Activated CD4-positive, alpha-beta T cell treated with anti-CD3 and anti-CD28 coated beads, Interleukin-2, amount 10 ng/mL, durations not matched to agents 24 days and 14 days (primary cell): ENCODE measurements around the gene SH2B3. TPM values are rescaled to one million over a fixed set of nuclear protein-coding genes. Genes with fewer than 3 reads are reported as not detected.

ENCODE experiments used
- DNase-seq: peaks from one replicate; pipeline ENCODE4 v3.0.0; 2022
- H3K27ac Mint-ChIP-seq: one replicate; pipeline ENCODE4 v1.8.0; 2022; ENCODE audit warnings: mild to moderate bottlenecking, mixed read lengths
- H3K27me3 Mint-ChIP-seq: one replicate; pipeline ENCODE4 v1.8.0; 2022; ENCODE audit warnings: mixed read lengths
- H3K36me3 Mint-ChIP-seq: one replicate; pipeline ENCODE4 v1.8.0; 2022; ENCODE audit warnings: low read depth, mild to moderate bottlenecking, mixed read lengths
- H3K4me1 Mint-ChIP-seq: one replicate; pipeline ENCODE4 v1.8.0; 2021; ENCODE audit warnings: mixed read lengths
- H3K4me3 Mint-ChIP-seq: one replicate; pipeline ENCODE4 v1.8.0; 2022; ENCODE audit warnings: mild to moderate bottlenecking, moderate library complexity, mixed read lengths
- H3K9me3 Mint-ChIP-seq: one replicate; pipeline ENCODE4 v1.8.0; 2021; ENCODE audit warnings: mixed read lengths
- intact Hi-C: fragments of 100-400 bp; cut with micrococcal nuclease; formaldehyde crosslinking; loops from one replicate; pipeline ENCODE4 v1.15.1; 2023
- total RNA-seq: library from RNA; stranded (reverse); gene quantifications from 2 replicates; pipeline ENCODE4 v1.2.3, GENCODE V29; 2022

The SH2B3 gene
- total RNA-seq, 1 donor from 2014 or later: 44.1 TPM

- Mint-ChIP-seq H3K4me1 (peaks cover 22% of the 10 kb centered on the region), H3K36me3 (peaks cover 49% of the 10 kb centered on the region), H3K27ac (no peak overlapping the region), H3K4me3 (no peak overlapping the region), H3K27me3 (no peaks in the 10 kb centered on the region), H3K9me3 (no peaks in the 10 kb centered on the region)
- DNase-seq: no peak
- intact Hi-C loops: no loop called here
These were observed 12.8 kb downstream of the SH2B3 start for GRCh38 chr12:111418594-111418880.

- H3K4me3 Mint-ChIP-seq: no peak overlapping the region
- no peaks in the 10 kb centered on the region for H3K9me3 Mint-ChIP-seq
- no peak overlapping the region for H3K27ac Mint-ChIP-seq
- H3K27me3 Mint-ChIP-seq: no peaks in the 10 kb centered on the region
- no peak for DNase-seq
- peaks cover 46% of the 10 kb centered on the region for H3K36me3 Mint-ChIP-seq
- intact Hi-C loops: no loop called here
- peaks cover 21% of the 10 kb centered on the region for H3K4me1 Mint-ChIP-seq
These were observed 14.1 kb downstream of the SH2B3 start for GRCh38 chr12:111419784-111420183.

- no peak for DNase-seq
- no peak overlapping the region for H3K27ac Mint-ChIP-seq
These were observed 14.8 kb downstream of the SH2B3 start for GRCh38 chr12:111420494-111420893.

GRCh38 chr12:111424189-111424792 is 18.6 kb downstream of the SH2B3 start:
- peaks cover 41% of the 10 kb centered on the region for H3K36me3 Mint-ChIP-seq
- peak overlapping the region; percentile 12 for H3K4me3 Mint-ChIP-seq
- no peak for DNase-seq
- H3K4me1 Mint-ChIP-seq: peaks cover 46% of the 10 kb centered on the region
- intact Hi-C loops: no loop called here
- H3K27ac Mint-ChIP-seq: peak overlapping the region; percentile 85
- no peaks in the 10 kb centered on the region for H3K9me3 Mint-ChIP-seq
- H3K27me3 Mint-ChIP-seq: no peaks in the 10 kb centered on the region

More at GRCh38 chr12:111420494-111420893, 14.8 kb downstream of the SH2B3 start:
- no peaks in the 10 kb centered on the region for H3K9me3 Mint-ChIP-seq
- H3K36me3 Mint-ChIP-seq: peaks cover 46% of the 10 kb centered on the region
- H3K27me3 Mint-ChIP-seq: no peaks in the 10 kb centered on the region
- H3K4me3 Mint-ChIP-seq: no peak overlapping the region
- H3K4me1 Mint-ChIP-seq: peaks cover 25% of the 10 kb centered on the region
- intact Hi-C loops: no loop called here

GRCh38 chr12:111424793-111425251 is 19.1 kb downstream of the SH2B3 start:
- intact Hi-C loops: no loop called here
- no peak for DNase-seq
- peak overlapping the region; percentile 12 for H3K4me3 Mint-ChIP-seq
- peaks cover 39% of the 10 kb centered on the region for H3K36me3 Mint-ChIP-seq
- H3K27ac Mint-ChIP-seq: peak overlapping the region; percentile 85
- peaks cover 49% of the 10 kb centered on the region for H3K4me1 Mint-ChIP-seq
- no peaks in the 10 kb centered on the region for H3K27me3 Mint-ChIP-seq
- no peaks in the 10 kb centered on the region for H3K9me3 Mint-ChIP-seq

- no peaks in the 10 kb centered on the region for H3K9me3 Mint-ChIP-seq
- intact Hi-C loops: no loop called here
- peaks cover 53% of the 10 kb centered on the region for H3K4me1 Mint-ChIP-seq
- H3K36me3 Mint-ChIP-seq: peaks cover 35% of the 10 kb centered on the region
- peak overlapping the region; percentile 54 for H3K4me3 Mint-ChIP-seq
- peak overlapping the region; percentile 85 for H3K27ac Mint-ChIP-seq
- H3K27me3 Mint-ChIP-seq: no peaks in the 10 kb centered on the region
- no peak for DNase-seq
These were observed 19.9 kb downstream of the SH2B3 start for GRCh38 chr12:111425655-111426054.

GRCh38 chr12:111426344-111427185 is 20.8 kb downstream of the SH2B3 start:
- intact Hi-C loops: no loop called here
- peaks cover 32% of the 10 kb centered on the region for H3K36me3 Mint-ChIP-seq
- H3K4me3 Mint-ChIP-seq: peak overlapping the region; percentile 62
- H3K27me3 Mint-ChIP-seq: no peaks in the 10 kb centered on the region
- peak overlapping the region; percentile 85 for H3K27ac Mint-ChIP-seq
- peaks cover 58% of the 10 kb centered on the region for H3K4me1 Mint-ChIP-seq
- no peak for DNase-seq
- no peaks in the 10 kb centered on the region for H3K9me3 Mint-ChIP-seq

GRCh38 chr12:111427417-111428074 is 21.8 kb downstream of the SH2B3 start:
- Mint-ChIP-seq H3K27ac (peak overlapping the region; percentile 95), H3K9me3 (no peaks in the 10 kb centered on the region), H3K36me3 (peaks cover 29% of the 10 kb centered on the region), H3K4me3 (peak overlapping the region; percentile 81), H3K27me3 (no peaks in the 10 kb centered on the region), H3K4me1 (peaks cover 68% of the 10 kb centered on the region)
- DNase-seq: no peak
- intact Hi-C loops: no loop called here

GRCh38 chr12:111428081-111428727 is 22.5 kb downstream of the SH2B3 start:
- intact Hi-C loops: no loop called here
- DNase-seq: no peak

GRCh38 chr12:111428728-111429175 is 23.0 kb downstream of the SH2B3 start:
- intact Hi-C loops: no loop called here
- Mint-ChIP-seq H3K27ac (peak overlapping the region; percentile 95), H3K4me1 (peaks cover 75% of the 10 kb centered on the region), H3K36me3 (peaks cover 32% of the 10 kb centered on the region), H3K9me3 (no peaks in the 10 kb centered on the region), H3K27me3 (no peaks in the 10 kb centered on the region), H3K4me3 (peak overlapping the region; percentile 81)
- DNase-seq: peak; percentile 79

More at GRCh38 chr12:111428081-111428727, 22.5 kb downstream of the SH2B3 start:
- H3K9me3 Mint-ChIP-seq: no peaks in the 10 kb centered on the region
- peaks cover 70% of the 10 kb centered on the region for H3K4me1 Mint-ChIP-seq
- peaks cover 30% of the 10 kb centered on the region for H3K36me3 Mint-ChIP-seq
- H3K27ac Mint-ChIP-seq: peak overlapping the region; percentile 95
- H3K27me3 Mint-ChIP-seq: no peaks in the 10 kb centered on the region
- H3K4me3 Mint-ChIP-seq: peak overlapping the region; percentile 81

- Mint-ChIP-seq H3K9me3 (no peaks in the 10 kb centered on the region), H3K27me3 (no peaks in the 10 kb centered on the region), H3K4me1 (peaks cover 79% of the 10 kb centered on the region), H3K4me3 (peak overlapping the region; percentile 81), H3K36me3 (peaks cover 34% of the 10 kb centered on the region), H3K27ac (peak overlapping the region; percentile 93)
- peak; percentile 93 for DNase-seq
- intact Hi-C loops: loop anchor here (1.0 to 10.0 kb wide), 3 partner anchors 15 to 675 kb away; partner anchors contain the start of gene NAA25
These were observed 24.2 kb downstream of the SH2B3 start for GRCh38 chr12:111429828-111430432.

- intact Hi-C loops: loop anchor here (1.0 to 10.0 kb wide), 3 partner anchors 15 to 674 kb away; partner anchors contain the start of gene NAA25
- peaks cover 79% of the 10 kb centered on the region for H3K4me1 Mint-ChIP-seq
- DNase-seq: peak; percentile 94
- peaks cover 33% of the 10 kb centered on the region for H3K36me3 Mint-ChIP-seq
- peak overlapping the region; percentile 81 for H3K4me3 Mint-ChIP-seq
- no peaks in the 10 kb centered on the region for H3K27me3 Mint-ChIP-seq
- H3K9me3 Mint-ChIP-seq: no peaks in the 10 kb centered on the region
- peak overlapping the region; percentile 93 for H3K27ac Mint-ChIP-seq
These were observed 25.0 kb downstream of the SH2B3 start for GRCh38 chr12:111430433-111431353.
